Duodenal mucosa (tissue), 2 donors: Measurements from ENCODE around the gene SSBP3.

ENCODE experiments used
- H3K27ac ChIP-seq: one replicate; pipeline ENCODE4 v1.7.0; 2013; ENCODE audit warnings: low read depth, low read length
- H3K27me3 ChIP-seq, 2 donors: one replicate each; pipeline ENCODE4 v1.7.0; 2013; ENCODE audit warnings: low read length in 2 of 2, control low read depth in 1 of 2; ENCODE audit not compliant: insufficient read depth in 2 of 2, control insufficient read depth in 1 of 2
- H3K36me3 ChIP-seq, 2 donors: one replicate each; pipeline ENCODE4 v1.7.0; 2013; ENCODE audit warnings: low read length in 2 of 2, control low read depth in 1 of 2; ENCODE audit not compliant: insufficient read depth in 2 of 2, control insufficient read depth in 1 of 2
- H3K4me1 ChIP-seq, 2 donors: one replicate each; pipeline ENCODE4 v1.7.0; 2013; ENCODE audit warnings: low read length in 2 of 2, control low read depth in 1 of 2; ENCODE audit not compliant: insufficient read depth in 2 of 2, control insufficient read depth in 1 of 2
- H3K4me3 ChIP-seq, 2 donors: one replicate each; pipeline ENCODE4 v1.7.0; 2013; ENCODE audit warnings: low read length in 2 of 2, low read depth in 1 of 2
- H3K9ac ChIP-seq, 2 donors: one replicate each; pipeline ENCODE4 v1.7.0; 2013; ENCODE audit warnings: low read length in 2 of 2, low read depth in 1 of 2
- H3K9me3 ChIP-seq, 2 donors: one replicate each; pipeline ENCODE4 v1.7.0; 2013; ENCODE audit warnings: low read length in 2 of 2, control low read depth in 1 of 2; ENCODE audit not compliant: control insufficient read depth in 1 of 2

SSBP3 gene

DNA sequence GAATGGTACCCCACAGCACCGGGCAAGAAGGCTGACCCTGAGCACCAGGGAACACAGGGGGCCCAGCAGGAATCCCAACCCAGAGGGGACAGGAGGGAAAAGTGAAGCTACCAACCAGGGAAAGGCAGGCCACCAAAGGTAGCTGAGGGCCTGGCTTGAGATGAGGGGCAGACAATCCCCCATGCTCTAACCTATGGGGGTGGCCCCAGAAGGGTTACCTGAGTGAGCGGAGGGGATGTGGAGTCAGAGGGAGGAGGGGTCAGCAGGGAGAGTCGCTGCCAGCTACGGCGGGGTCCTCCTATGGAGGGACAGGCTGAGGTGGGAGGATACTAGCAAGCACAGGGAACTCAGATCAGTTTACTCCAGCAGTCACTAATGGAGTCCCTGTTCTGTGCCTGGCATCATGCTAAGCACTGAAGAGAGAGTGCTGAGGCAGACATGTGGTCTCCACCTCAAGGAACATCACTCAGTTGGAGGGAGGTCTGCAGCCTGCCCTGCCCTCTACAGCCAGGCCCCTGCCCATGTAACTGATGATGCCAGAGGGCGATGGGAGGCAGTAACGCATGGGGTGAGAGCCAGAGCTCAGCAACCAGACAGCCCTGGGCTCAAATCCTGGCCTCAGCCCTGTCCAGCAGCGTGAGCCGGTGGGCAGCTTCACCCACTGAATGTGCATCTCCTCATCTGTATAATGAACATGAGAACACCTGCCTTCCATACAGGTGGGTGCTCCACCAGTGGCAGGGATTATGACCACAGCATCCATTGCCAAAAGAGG, 227.7 kb downstream of the SSBP3 start:
- Histone ChIP-seq H3K9me3 (no peaks in the 10 kb centered on the region), H3K4me3 (no peak overlapping the region), H3K27ac (no peak overlapping the region), H3K27me3 (no peaks in the 10 kb centered on the region), H3K9ac (no peak overlapping the region), H3K4me1 (no peaks in the 10 kb centered on the region), H3K36me3 (peaks cover 0 to 19% of the 10 kb centered on the region in 2 donors)

DNA sequence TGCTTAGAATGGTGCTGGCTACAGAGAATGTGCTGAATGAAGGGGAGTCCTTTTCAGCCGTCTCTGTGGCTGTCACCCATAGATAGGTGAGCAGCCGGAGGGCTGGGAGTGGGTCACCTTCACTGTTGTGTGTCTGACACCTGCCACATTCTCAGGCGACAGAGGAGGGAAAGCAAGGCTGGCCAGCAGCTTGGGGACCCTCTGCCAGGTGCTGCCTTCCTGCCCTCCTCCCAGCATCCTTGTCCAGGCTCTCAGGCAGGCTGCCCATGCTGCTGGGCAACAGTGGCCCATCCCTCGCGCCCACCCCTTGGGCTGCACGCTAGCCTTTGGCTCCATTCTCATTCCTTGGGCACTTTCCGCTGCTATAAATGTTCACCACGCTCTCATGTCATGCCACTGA, 228.5 kb downstream of the SSBP3 start:
- no peak overlapping the region for H3K27ac ChIP-seq
- H3K9me3 ChIP-seq = no peaks in the 10 kb centered on the region
- no peaks in the 10 kb centered on the region for H3K4me1 ChIP-seq
- no peak overlapping the region for H3K4me3 ChIP-seq
- no peaks in the 10 kb centered on the region for H3K27me3 ChIP-seq
- no peak overlapping the region for H3K9ac ChIP-seq
- peaks cover 0 to 19% of the 10 kb centered on the region in 2 donors for H3K36me3 ChIP-seq

DNA sequence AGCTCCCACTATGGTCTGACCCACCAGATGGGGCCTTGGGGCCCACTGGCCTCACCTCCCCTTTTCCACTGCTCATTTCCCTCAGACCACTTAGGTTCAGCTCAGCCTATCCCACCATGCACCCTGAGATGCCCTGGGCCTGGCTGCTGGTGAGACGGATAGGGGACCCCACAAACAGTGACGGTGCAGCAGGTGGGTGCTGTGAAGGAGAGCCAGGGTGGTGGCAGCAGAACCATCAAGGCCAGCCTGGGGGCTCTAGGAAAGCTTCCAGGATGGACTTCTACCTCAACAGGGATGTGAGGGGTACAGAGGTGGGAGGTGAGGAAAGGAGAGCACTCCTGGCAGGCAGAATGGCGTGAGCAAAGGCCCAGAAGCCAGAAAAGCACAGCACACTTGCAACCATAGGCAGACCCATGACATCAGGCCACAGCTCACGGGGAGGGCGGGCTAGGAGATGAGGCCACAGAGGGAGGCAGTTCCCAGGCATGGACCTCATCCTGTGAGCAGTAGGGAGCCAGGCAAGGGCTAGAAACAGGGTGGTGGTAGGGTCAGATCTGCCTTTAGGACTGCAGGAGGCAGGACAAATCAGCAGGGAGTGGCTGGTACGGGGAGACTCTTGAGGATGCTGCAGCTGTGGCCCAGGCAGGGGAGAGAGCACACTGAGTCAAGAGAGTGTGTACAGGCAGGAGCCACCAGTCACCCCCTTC, 229.4 kb downstream of the SSBP3 start:
- Histone ChIP-seq H3K4me3 (no peak overlapping the region), H3K36me3 (peaks cover 0 to 19% of the 10 kb centered on the region in 2 donors), H3K9ac (no peak overlapping the region), H3K9me3 (no peaks in the 10 kb centered on the region), H3K4me1 (no peaks in the 10 kb centered on the region), H3K27me3 (no peaks in the 10 kb centered on the region), H3K27ac (no peak overlapping the region)
